ENCODE results near the gene CEP112. TPM values are rescaled to one million over a fixed set of nuclear protein-coding genes. Genes with fewer than 3 reads are reported as not detected.

CEP112 gene
- polyA plus RNA-seq, 1 donor from 2014 or later, result 6.0 TPM

DNA sequence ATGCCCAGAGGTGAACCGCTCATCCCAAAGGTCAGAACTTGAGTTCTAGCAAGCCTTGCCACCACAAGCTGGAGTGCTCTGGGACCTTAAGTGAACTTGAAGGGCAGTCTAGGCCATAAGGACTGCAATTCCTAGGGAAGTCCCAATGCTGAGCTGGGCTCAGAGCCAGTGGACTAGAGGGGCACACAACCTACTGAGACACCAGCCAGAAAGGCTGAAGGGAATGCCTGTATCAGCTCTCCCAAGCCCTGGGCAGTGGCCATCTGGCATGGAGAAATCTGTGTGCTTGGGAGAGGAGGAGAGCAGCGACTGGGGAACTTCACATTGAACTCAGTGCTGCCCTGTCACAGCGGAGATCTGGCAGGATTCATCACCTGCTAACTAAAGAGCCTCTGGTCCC, 201.3 kb downstream of the CEP112 start:
- no peaks in the 10 kb centered on the region for H3K27me3 ChIP-seq (ENCODE audit: insufficient read depth, low read depth, low read length)

GRCh38 chr17:65988451-65988850, 203.5 kb downstream of the CEP112 start:
- no peaks in the 10 kb centered on the region for H3K9me2 ChIP-seq (ENCODE audit: insufficient read depth, low read length)
- no peak for TF ChIP-seq MXI1 (conservative IDR thresholded peaks at IDR 0.05; ENCODE audit: poor library complexity, severe bottlenecking)
- TF ChIP-seq RAD21 (conservative IDR thresholded peaks at IDR 0.05), result no peak
- TF ChIP-seq SMC3 (conservative IDR thresholded peaks at IDR 0.05; ENCODE audit: poor library complexity), result no peak
- no peak for TF ChIP-seq TAF1 (IDR thresholded peaks at IDR 0.05; ENCODE audit: low read depth)
- no peak for TF ChIP-seq POLR2AphosphoS5 (IDR thresholded peaks at IDR 0.05)
- TF ChIP-seq EZH2 (IDR thresholded peaks at IDR 0.05; ENCODE audit: borderline replicate concordance, insufficient read depth, low read length, poor library complexity, severe bottlenecking), result no peak
- TF ChIP-seq, protein P1, sequence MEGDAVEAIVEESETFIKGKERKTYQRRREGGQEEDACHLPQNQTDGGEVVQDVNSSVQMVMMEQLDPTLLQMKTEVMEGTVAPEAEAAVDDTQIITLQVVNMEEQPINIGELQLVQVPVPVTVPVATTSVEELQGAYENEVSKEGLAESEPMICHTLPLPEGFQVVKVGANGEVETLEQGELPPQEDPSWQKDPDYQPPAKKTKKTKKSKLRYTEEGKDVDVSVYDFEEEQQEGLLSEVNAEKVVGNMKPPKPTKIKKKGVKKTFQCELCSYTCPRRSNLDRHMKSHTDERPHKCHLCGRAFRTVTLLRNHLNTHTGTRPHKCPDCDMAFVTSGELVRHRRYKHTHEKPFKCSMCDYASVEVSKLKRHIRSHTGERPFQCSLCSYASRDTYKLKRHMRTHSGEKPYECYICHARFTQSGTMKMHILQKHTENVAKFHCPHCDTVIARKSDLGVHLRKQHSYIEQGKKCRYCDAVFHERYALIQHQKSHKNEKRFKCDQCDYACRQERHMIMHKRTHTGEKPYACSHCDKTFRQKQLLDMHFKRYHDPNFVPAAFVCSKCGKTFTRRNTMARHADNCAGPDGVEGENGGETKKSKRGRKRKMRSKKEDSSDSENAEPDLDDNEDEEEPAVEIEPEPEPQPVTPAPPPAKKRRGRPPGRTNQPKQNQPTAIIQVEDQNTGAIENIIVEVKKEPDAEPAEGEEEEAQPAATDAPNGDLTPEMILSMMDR (IDR thresholded peaks at IDR 0.05; ENCODE audit: poor library complexity, severe bottlenecking), result no peak
- TF ChIP-seq, protein P2, sequence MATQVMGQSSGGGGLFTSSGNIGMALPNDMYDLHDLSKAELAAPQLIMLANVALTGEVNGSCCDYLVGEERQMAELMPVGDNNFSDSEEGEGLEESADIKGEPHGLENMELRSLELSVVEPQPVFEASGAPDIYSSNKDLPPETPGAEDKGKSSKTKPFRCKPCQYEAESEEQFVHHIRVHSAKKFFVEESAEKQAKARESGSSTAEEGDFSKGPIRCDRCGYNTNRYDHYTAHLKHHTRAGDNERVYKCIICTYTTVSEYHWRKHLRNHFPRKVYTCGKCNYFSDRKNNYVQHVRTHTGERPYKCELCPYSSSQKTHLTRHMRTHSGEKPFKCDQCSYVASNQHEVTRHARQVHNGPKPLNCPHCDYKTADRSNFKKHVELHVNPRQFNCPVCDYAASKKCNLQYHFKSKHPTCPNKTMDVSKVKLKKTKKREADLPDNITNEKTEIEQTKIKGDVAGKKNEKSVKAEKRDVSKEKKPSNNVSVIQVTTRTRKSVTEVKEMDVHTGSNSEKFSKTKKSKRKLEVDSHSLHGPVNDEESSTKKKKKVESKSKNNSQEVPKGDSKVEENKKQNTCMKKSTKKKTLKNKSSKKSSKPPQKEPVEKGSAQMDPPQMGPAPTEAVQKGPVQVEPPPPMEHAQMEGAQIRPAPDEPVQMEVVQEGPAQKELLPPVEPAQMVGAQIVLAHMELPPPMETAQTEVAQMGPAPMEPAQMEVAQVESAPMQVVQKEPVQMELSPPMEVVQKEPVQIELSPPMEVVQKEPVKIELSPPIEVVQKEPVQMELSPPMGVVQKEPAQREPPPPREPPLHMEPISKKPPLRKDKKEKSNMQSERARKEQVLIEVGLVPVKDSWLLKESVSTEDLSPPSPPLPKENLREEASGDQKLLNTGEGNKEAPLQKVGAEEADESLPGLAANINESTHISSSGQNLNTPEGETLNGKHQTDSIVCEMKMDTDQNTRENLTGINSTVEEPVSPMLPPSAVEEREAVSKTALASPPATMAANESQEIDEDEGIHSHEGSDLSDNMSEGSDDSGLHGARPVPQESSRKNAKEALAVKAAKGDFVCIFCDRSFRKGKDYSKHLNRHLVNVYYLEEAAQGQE (IDR thresholded peaks at IDR 0.05; ENCODE audit: borderline replicate concordance), result no peak
- TF ChIP-seq EP300 (conservative IDR thresholded peaks at IDR 0.05; ENCODE audit: poor library complexity, severe bottlenecking), result no peak

More for the DNA sequence above, 201.3 kb downstream of the CEP112 start:
- no peaks in the 10 kb centered on the region for H3K9me2 ChIP-seq (ENCODE audit: insufficient read depth, low read length)
- H2AFZ ChIP-seq (ENCODE audit: low read depth, low read length), result no peak overlapping the region
- no peak for TF ChIP-seq TAF1 (IDR thresholded peaks at IDR 0.05; ENCODE audit: low read depth)
- TF ChIP-seq EP300 (conservative IDR thresholded peaks at IDR 0.05; ENCODE audit: poor library complexity, severe bottlenecking), result no peak
- no peak for TF ChIP-seq POLR2AphosphoS5 (IDR thresholded peaks at IDR 0.05)
- TF ChIP-seq SMC3 (conservative IDR thresholded peaks at IDR 0.05; ENCODE audit: poor library complexity), result no peak
- TF ChIP-seq, protein P1 (IDR thresholded peaks at IDR 0.05; ENCODE audit: poor library complexity, severe bottlenecking), result no peak
- TF ChIP-seq RAD21 (conservative IDR thresholded peaks at IDR 0.05), result no peak
- no peak for TF ChIP-seq MXI1 (conservative IDR thresholded peaks at IDR 0.05; ENCODE audit: poor library complexity, severe bottlenecking)
- no peak for TF ChIP-seq EZH2 (IDR thresholded peaks at IDR 0.05; ENCODE audit: borderline replicate concordance, insufficient read depth, low read length, poor library complexity, severe bottlenecking)
- TF ChIP-seq, protein P2 (IDR thresholded peaks at IDR 0.05; ENCODE audit: borderline replicate concordance), result no peak
- H3K4me3 ChIP-seq (ENCODE audit: low read length), result no peak overlapping the region
- H3K4me2 ChIP-seq (ENCODE audit: low read length), result no peak overlapping the region
- no peaks in the 10 kb centered on the region for H3F3A ChIP-seq (ENCODE audit: insufficient read depth, low read length, poor library complexity, severe bottlenecking)
- H3K27ac ChIP-seq (ENCODE audit: low read length), result no peak overlapping the region
- H3K9me3 ChIP-seq (ENCODE audit: low read length), result no peaks in the 10 kb centered on the region
- no peaks in the 10 kb centered on the region for H4K20me1 ChIP-seq (ENCODE audit: insufficient read depth)
- no peaks in the 10 kb centered on the region for H3K79me2 ChIP-seq (replicated peaks; ENCODE audit: insufficient read depth, low read length)
- peaks cover 4% of the 10 kb centered on the region for H3K36me3 ChIP-seq (ENCODE audit: insufficient read depth, low read length)
- no peak overlapping the region for H3K9ac ChIP-seq (ENCODE audit: low read length)

More at GRCh38 chr17:65988451-65988850, 203.5 kb downstream of the CEP112 start:
- Histone ChIP-seq H3K27me3 (ENCODE audit: insufficient read depth, low read depth, low read length) (no peaks in the 10 kb centered on the region), H2AFZ (ENCODE audit: low read depth, low read length) (no peak overlapping the region), H3K36me3 (ENCODE audit: insufficient read depth, low read length) (peaks cover 4% of the 10 kb centered on the region), H3K4me2 (ENCODE audit: low read length) (no peak overlapping the region), H3K79me2 (replicated peaks; ENCODE audit: insufficient read depth, low read length) (no peaks in the 10 kb centered on the region), H3F3A (ENCODE audit: insufficient read depth, low read length, poor library complexity, severe bottlenecking) (no peaks in the 10 kb centered on the region), H3K4me3 (ENCODE audit: low read length) (no peak overlapping the region), H3K27ac (ENCODE audit: low read length) (no peak overlapping the region), H3K9ac (ENCODE audit: low read length) (no peak overlapping the region), H4K20me1 (ENCODE audit: insufficient read depth) (no peaks in the 10 kb centered on the region), H3K9me3 (ENCODE audit: low read length) (no peaks in the 10 kb centered on the region)

Data from neural cell (in vitro differentiated cells).